HCT116 (cell line): Measurements from ENCODE around the gene NUDT8.

Source experiments
- CBX3 ChIP-seq: IDR thresholded peaks from 2 replicates; pipeline ENCODE4 v1.6.1; 2012; ENCODE audit warnings: low read depth
- CTCF ChIP-seq, 3 experiments: fragments of 200-600 bp in 1 of 3; sonication (generic) in 1 of 3; IDR thresholded peaks in 2 of 3; conservative IDR thresholded peaks in 1 of 3; 2 replicates each; pipeline ENCODE4 v1.5.1; 2012 to 2017; ENCODE audit warnings: low read depth in 2 of 3, low read length in 2 of 3, antibody characterized with exemption in 1 of 3, borderline replicate concordance in 1 of 3, control low read depth in 1 of 3, mild to moderate bottlenecking in 1 of 3, mixed read lengths in 1 of 3, mixed run types in 1 of 3, moderate library complexity in 1 of 3; ENCODE audit not compliant: insufficient read depth in 1 of 3
- EGR1 ChIP-seq: IDR thresholded peaks from 2 replicates; pipeline ENCODE4 v1.6.1; 2012; ENCODE audit warnings: low read depth
- EZH2 ChIP-seq: fragments of 200-600 bp; sonication (generic); IDR thresholded peaks from 2 replicates; pipeline ENCODE4 v1.6.1; 2017; ENCODE audit warnings: antibody characterized with exemption, mixed run types
- POLR2A ChIP-seq: IDR thresholded peaks from 2 replicates; pipeline ENCODE4 v1.7.0; 2011; ENCODE audit warnings: borderline replicate concordance; ENCODE audit not compliant: insufficient read depth, insufficient read length; ENCODE audit errors: extremely low read depth
- POLR2AphosphoS5 ChIP-seq: IDR thresholded peaks from 2 replicates; pipeline ENCODE4 v1.6.1; 2011; ENCODE audit warnings: mild to moderate bottlenecking, low read depth, low read length, moderate library complexity
- RAD21 ChIP-seq: IDR thresholded peaks from 2 replicates; pipeline ENCODE4 v1.6.1; 2012; ENCODE audit warnings: low read depth, mild to moderate bottlenecking
- REST ChIP-seq: IDR thresholded peaks from 2 replicates; pipeline ENCODE4 v1.6.1; 2012; ENCODE audit warnings: low read depth
- SP1 ChIP-seq: IDR thresholded peaks from 2 replicates; pipeline ENCODE4 v1.6.1; 2012; ENCODE audit warnings: low read depth
- TF ChIP-seq, protein P1 (sequence below): IDR thresholded peaks from 2 replicates; pipeline ENCODE4 v1.6.1; 2011; ENCODE audit warnings: mild to moderate bottlenecking, low read length, moderate library complexity; ENCODE audit not compliant: insufficient replicate concordance; ENCODE audit errors: extremely low read depth

DNA sequence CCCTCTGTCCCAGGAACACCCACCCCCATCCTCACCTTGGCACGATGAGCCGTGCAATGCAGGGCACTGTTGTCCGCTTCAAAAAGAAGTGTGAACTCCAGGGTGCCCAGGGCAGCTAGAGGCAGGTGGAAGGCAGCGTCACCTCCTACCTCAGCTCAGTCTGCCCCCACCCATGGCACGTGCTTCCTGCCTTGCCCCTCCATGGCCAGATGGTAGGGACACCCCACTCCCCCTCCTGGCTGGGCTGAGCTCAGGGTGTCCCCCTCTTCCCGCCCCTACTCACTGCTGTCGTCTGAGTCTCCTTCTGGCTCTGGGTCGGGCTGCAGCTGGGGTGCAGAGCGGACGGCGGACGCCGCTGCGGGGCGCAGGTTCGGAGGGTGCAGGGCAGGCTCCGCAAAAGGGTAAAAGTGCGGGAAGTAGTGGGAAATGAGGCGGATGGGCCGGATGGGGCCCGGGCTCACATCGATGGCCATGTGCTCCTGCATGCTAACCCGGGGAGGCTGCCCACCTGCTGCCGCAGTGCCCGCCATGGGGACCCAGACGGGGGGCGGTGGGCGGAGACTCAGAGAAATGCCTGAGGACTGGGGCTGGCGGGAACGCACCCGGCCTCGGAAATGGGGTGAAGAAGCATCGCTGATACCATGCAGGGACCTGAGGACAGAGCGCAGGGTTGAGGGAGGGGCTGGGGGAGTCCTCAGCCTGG, 13.9 kb downstream of the NUDT8 start:
- TF ChIP-seq CTCF (IDR thresholded peaks at IDR 0.05 in 2 of 3, conservative IDR thresholded peaks at IDR 0.05 in 1 of 3; ENCODE audit: borderline replicate concordance in 1 of 3, insufficient read depth in 1 of 3, low read depth in 2 of 3, low read length in 2 of 3) (no peak), RAD21 (no peak), SP1 (no peak), EZH2 (no peak), REST (no peak), POLR2A (no peak), POLR2AphosphoS5 (no peak), EGR1 (no peak), CBX3 (no peak)
- TF ChIP-seq, protein P1, sequence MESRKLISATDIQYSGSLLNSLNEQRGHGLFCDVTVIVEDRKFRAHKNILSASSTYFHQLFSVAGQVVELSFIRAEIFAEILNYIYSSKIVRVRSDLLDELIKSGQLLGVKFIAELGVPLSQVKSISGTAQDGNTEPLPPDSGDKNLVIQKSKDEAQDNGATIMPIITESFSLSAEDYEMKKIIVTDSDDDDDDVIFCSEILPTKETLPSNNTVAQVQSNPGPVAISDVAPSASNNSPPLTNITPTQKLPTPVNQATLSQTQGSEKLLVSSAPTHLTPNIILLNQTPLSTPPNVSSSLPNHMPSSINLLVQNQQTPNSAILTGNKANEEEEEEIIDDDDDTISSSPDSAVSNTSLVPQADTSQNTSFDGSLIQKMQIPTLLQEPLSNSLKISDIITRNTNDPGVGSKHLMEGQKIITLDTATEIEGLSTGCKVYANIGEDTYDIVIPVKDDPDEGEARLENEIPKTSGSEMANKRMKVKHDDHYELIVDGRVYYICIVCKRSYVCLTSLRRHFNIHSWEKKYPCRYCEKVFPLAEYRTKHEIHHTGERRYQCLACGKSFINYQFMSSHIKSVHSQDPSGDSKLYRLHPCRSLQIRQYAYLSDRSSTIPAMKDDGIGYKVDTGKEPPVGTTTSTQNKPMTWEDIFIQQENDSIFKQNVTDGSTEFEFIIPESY: no peak
